Measurements from ENCODE around the gene TACO1.
A peak's percentile ranks its signal among the peaks of the same experiment; 100 is the strongest.

TACO1 gene

GRCh38 chr17:63601439-63602371 lies 1.0 kb downstream of the TACO1 start:
- DNase-seq (ENCODE audit: low read depth) = no peak

GRCh38 chr17:63609816-63610573 lies 9.3 kb downstream of the TACO1 start:
- DNase-seq (ENCODE audit: low read depth) = no peak

- no peak for DNase-seq (ENCODE audit: low read depth)
These were observed 10.2 kb downstream of the TACO1 start for GRCh38 chr17:63610854-63611253.

- DNase-seq (ENCODE audit: low read depth) = no peak
These were observed 10.7 kb downstream of the TACO1 start for GRCh38 chr17:63611354-63611753.

GRCh38 chr17:63613663-63614062 lies 13.0 kb downstream of the TACO1 start:
- no peak for DNase-seq (ENCODE audit: low read depth)

- DNase-seq (ENCODE audit: low read depth) = no peak
These were observed 20.6 kb downstream of the TACO1 start for GRCh38 chr17:63621229-63621683.

- peak; percentile 97 for DNase-seq (ENCODE audit: low read depth)
These were observed 21.2 kb downstream of the TACO1 start, which contains the start of gene MAP3K3 for GRCh38 chr17:63621684-63622573. TSS of gene MAP3K3 (plus strand) at chr17:63622417. CDS start at chr17:63622760, 343 bp downstream.

- peak; percentile 42 for DNase-seq (ENCODE audit: low read depth)
These were observed 22.1 kb downstream of the TACO1 start for GRCh38 chr17:63622574-63623390.

- no peak for DNase-seq (ENCODE audit: low read depth)
These were observed 23.3 kb downstream of the TACO1 start for GRCh38 chr17:63623786-63624530.

GRCh38 chr17:63624531-63624880 lies 23.8 kb downstream of the TACO1 start:
- DNase-seq (ENCODE audit: low read depth) = no peak

GRCh38 chr17:63626551-63627180 lies 26.0 kb downstream of the TACO1 start:
- no peak for DNase-seq (ENCODE audit: low read depth)

- no peak for DNase-seq (ENCODE audit: low read depth)
These were observed 28.9 kb downstream of the TACO1 start for GRCh38 chr17:63629627-63630026.

GRCh38 chr17:63631062-63631461 lies 30.4 kb downstream of the TACO1 start:
- no peak for DNase-seq (ENCODE audit: low read depth)

- DNase-seq (ENCODE audit: low read depth) = no peak
These were observed 30.9 kb downstream of the TACO1 start for GRCh38 chr17:63631626-63632025.

GRCh38 chr17:63633742-63634141 lies 33.0 kb downstream of the TACO1 start:
- DNase-seq (ENCODE audit: low read depth) = no peak

- DNase-seq (ENCODE audit: low read depth) = no peak
These were observed 33.5 kb downstream of the TACO1 start for GRCh38 chr17:63634163-63634562.

GRCh38 chr17:63634816-63635215 lies 34.1 kb downstream of the TACO1 start:
- DNase-seq (ENCODE audit: low read depth) = no peak

- DNase-seq (ENCODE audit: low read depth) = no peak
These were observed 34.6 kb downstream of the TACO1 start for GRCh38 chr17:63635290-63635689.

GRCh38 chr17:63635787-63636186 lies 35.1 kb downstream of the TACO1 start:
- DNase-seq (ENCODE audit: low read depth) = no peak

- DNase-seq (ENCODE audit: low read depth) = no peak
These were observed 38.4 kb downstream of the TACO1 start for GRCh38 chr17:63639125-63639524.

All from activated gamma-delta T cell treated with anti-CD3 and anti-CD28 coated beads, Interleukin-2, amount 50 U/mL, for 16 hours (primary cell).